PC-3 (cell line): ENCODE data around the gene CCDC136.

ENCODE experiments used
- CTCF ChIP-seq: fragments of 300-600 bp; sonication (generic); conservative IDR thresholded peaks from 2 replicates; pipeline ENCODE4 v1.5.1; 2017; ENCODE audit warnings: antibody characterized with exemption, low read depth, mild to moderate bottlenecking, low read length
- EZH2 ChIP-seq: fragments of 300-600 bp; sonication (generic); IDR thresholded peaks from one replicate; pipeline ENCODE4 v1.6.1; 2017; ENCODE audit warnings: antibody characterized with exemption, mild to moderate bottlenecking, low read length; ENCODE audit not compliant: unreplicated experiment

GRCh38 chr7:128861957-128862570, 70.3 kb downstream of the CCDC136 start:
- no peak for TF ChIP-seq EZH2
- no peak for TF ChIP-seq CTCF
